Measurements from ENCODE around the gene SLC37A4. TPM values are rescaled to one million over a fixed set of nuclear protein-coding genes. Genes with fewer than 3 reads are reported as not detected.
"Not testable (repeated sequence)": the region's sequence is repeated elsewhere in the genome, so short reads cannot be mapped to it uniquely, and the experiment has no call there.

The SLC37A4 gene
- total RNA-seq, 8 experiments from 2014 or later = 6.1 to 18.8 (median 9.9) TPM

DNA sequence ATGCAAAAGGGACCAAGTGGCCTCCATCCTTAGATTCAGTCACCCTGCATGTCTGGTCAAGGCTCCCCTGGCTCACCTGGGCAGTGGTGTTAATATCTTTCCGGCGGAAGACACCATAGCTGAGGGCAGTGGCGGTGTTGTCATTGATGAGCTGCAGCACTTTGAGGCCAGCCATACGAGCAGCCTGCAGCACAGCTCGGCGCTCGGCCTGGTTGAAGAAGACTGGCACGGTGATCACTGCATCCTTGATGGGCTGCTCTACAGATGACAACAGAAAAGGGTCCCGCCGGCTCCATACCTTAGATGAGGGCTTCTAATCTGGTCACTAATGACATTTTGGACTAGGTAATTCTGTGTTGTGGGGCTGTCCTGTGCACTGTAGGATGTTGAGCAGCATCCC, 23.7 kb upstream of the SLC37A4 start:
- Histone ChIP-seq H3K4me3 (no peak overlapping the region), H3K27ac (no peak overlapping the region), H3K4me1 (replicated peaks in 1 of 2) (peaks cover 12 to 13% of the 10 kb centered on the region in 2 donors)
- in situ Hi-C loops (cut with MboI; ENCODE audit: low pct_unique_long_range_greater_than_20kb in 2 of 9, low sequenced_read_pairs in 9 of 9, unreplicated experiment in 9 of 9) = no loop called here
- ATAC-seq (replicated peaks in 6 of 8) = no peak
- 90 to 100% (median 100%) methylated on average over 2 to 4 of the region's 10 CpGs; no CpG with 5 or more reads in 7 of the 10 experiments for WGBS, 10 experiments

- Histone ChIP-seq H3K4me3 (no peak overlapping the region), H3K4me1 (replicated peaks in 1 of 2) (peaks cover 7% of the 10 kb centered on the region in 2 donors), H3K27ac (no peak overlapping the region)
- ATAC-seq (replicated peaks in 6 of 8) = no peak
- WGBS, 10 experiments = 93 to 100% (median 96%) methylated on average over 6 to 14 of the region's 23 CpGs; no CpG with 5 or more reads in 3 of the 10 experiments
- in situ Hi-C loops (cut with MboI; ENCODE audit: low pct_unique_long_range_greater_than_20kb in 2 of 9, low sequenced_read_pairs in 9 of 9, unreplicated experiment in 9 of 9) = no loop called here
Measured at GRCh38 chr11:119052163-119052814, 21.6 kb upstream of the SLC37A4 start.

DNA sequence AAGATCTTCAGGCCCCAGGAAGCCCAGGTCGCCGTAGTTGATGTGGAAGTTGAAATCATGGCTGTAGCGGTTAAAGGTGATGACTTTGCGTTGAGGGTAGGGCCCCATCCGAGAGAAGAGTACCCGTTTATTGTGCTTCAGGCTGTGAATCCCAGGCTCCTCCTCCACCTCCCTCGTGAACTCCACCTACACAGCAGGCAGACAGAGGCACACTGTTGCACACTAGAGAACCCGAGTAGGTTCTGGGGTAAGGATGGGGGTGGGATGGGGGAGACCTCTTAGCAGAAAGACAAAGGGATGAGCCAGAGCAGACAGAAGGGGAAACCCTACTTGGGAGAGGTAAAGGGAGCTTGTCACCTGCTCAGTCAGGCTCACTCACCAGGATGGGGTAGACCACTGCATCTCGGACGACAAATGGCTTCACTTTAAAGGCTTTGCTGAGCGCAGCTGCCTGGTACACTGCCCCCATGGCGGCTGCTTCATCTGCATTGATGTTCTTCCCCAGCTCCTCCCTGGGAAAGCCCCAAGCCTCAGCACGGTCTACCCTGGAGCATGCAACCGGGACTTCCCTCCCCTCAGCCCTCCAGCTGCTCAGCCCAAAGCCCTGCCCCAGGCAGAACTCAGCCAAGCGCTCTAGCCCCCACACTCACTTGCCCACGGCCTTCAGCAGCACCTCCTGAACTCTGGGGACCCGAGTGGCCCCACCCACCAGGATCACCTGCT, 20.9 kb upstream of the SLC37A4 start:
- no peak overlapping the region for H3K4me3 ChIP-seq
- 60 to 100% (median 86%) methylated on average over 1 to 5 of the region's 17 CpGs; no CpG with 5 or more reads in 6 of the 10 experiments for WGBS, 10 experiments
- ATAC-seq (replicated peaks in 6 of 8) = peak in 1 of 8 experiments; percentile 5
- peaks cover 7% of the 10 kb centered on the region in 2 donors for H3K4me1 ChIP-seq (replicated peaks in 1 of 2)
- in situ Hi-C loops (cut with MboI; ENCODE audit: low pct_unique_long_range_greater_than_20kb in 2 of 9, low sequenced_read_pairs in 9 of 9, unreplicated experiment in 9 of 9) = no loop called here
- H3K27ac ChIP-seq = no peak overlapping the region

DNA sequence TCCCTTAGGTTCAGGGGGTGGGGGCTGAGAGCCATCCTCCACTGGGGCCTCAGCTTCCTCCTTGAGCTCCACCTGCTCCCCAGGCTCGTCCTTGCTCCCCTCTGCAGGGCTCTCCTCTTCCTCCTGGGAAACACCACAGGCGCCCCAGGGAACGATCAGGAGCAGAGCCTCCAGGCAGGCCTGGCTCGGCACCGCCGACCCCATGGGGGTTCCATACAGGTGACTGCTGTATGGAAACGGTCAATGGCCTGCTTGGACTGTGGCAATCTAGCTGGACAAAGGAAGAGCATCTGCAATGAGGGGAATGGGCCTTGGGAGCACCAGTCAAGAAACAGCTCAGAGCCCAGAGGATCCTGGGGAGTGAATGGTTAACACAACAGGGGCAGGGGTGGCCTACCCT, 18.4 kb upstream of the SLC37A4 start:
- in situ Hi-C loops (cut with MboI; ENCODE audit: low pct_unique_long_range_greater_than_20kb in 2 of 9, low sequenced_read_pairs in 9 of 9, unreplicated experiment in 9 of 9) = no loop called here
- no peaks in the 10 kb centered on the region for H3K4me1 ChIP-seq (replicated peaks in 1 of 2)
- WGBS, 10 experiments = 92 to 100% (median 95%) methylated on average over 2 to 5 of the region's 7 CpGs; no CpG with 5 or more reads in 7 of the 10 experiments
- no peak overlapping the region for H3K27ac ChIP-seq
- H3K4me3 ChIP-seq = no peak overlapping the region
- ATAC-seq (replicated peaks in 6 of 8) = peak in 1 of 8 experiments; percentile 10

DNA sequence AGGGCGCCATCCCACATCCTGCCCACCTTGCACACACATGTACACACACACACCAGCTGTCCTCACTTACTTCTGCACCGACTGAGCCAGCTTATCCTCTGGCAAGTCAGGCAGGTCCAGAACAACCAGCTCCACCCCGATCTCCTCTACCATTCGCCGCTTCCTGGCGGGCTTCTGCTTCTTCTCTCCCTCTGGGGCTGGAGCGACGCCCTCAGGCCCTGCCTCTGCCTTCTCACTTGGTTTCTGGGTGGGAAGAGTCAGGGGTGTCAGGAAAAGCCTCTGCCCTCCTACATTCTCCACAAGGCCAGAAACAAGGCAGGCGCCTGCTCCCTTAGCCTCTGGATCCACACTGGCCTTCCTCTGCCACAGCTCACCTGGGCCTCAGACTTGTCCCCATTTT, 18.0 kb upstream of the SLC37A4 start:
- Histone ChIP-seq H3K4me3 (no peak overlapping the region), H3K27ac (no peak overlapping the region), H3K4me1 (replicated peaks in 1 of 2) (no peaks in the 10 kb centered on the region)
- in situ Hi-C loops (cut with MboI; ENCODE audit: low pct_unique_long_range_greater_than_20kb in 2 of 9, low sequenced_read_pairs in 9 of 9, unreplicated experiment in 9 of 9) = no loop called here
- 62 to 100% (median 96%) methylated on average over 3 to 8 of the region's 9 CpGs; no CpG with 5 or more reads in 6 of the 10 experiments for WGBS, 10 experiments
- ATAC-seq (replicated peaks in 6 of 8) = no peak

GRCh38 chr11:119047205-119047604, 16.5 kb upstream of the SLC37A4 start:
- ATAC-seq (replicated peaks in 6 of 8) = no peak
- no peak overlapping the region for H3K4me3 ChIP-seq
- H3K4me1 ChIP-seq (replicated peaks in 1 of 2) = no peaks in the 10 kb centered on the region
- no peak overlapping the region for H3K27ac ChIP-seq
- WGBS, 10 experiments = 90 to 100% (median 97%) methylated on average over 1 to 5 of the region's 6 CpGs; no CpG with 5 or more reads in 4 of the 10 experiments
- in situ Hi-C loops (cut with MboI; ENCODE audit: low pct_unique_long_range_greater_than_20kb in 2 of 9, low sequenced_read_pairs in 9 of 9, unreplicated experiment in 9 of 9) = no loop called here

- in situ Hi-C loops (cut with MboI; ENCODE audit: low pct_unique_long_range_greater_than_20kb in 2 of 9, low sequenced_read_pairs in 9 of 9, unreplicated experiment in 9 of 9) = no loop called here
- Histone ChIP-seq H3K4me3 (no peak overlapping the region), H3K4me1 (replicated peaks in 1 of 2) (no peaks in the 10 kb centered on the region), H3K27ac (no peak overlapping the region)
- WGBS, 10 experiments = 80 to 100% (median 100%) methylated on average over 1 to 3 of the region's 6 CpGs; no CpG with 5 or more reads in 5 of the 10 experiments
- no peak for ATAC-seq (replicated peaks in 6 of 8)
Measured at GRCh38 chr11:119046489-119046888, 15.8 kb upstream of the SLC37A4 start.

GRCh38 chr11:119044708-119045107, 14.0 kb upstream of the SLC37A4 start:
- no peaks in the 10 kb centered on the region for H3K4me1 ChIP-seq (replicated peaks in 1 of 2)
- peak in 4 of 8 experiments; percentile 8 to 15 (median 14) for ATAC-seq (replicated peaks in 6 of 8)
- H3K4me3 ChIP-seq = no peak overlapping the region
- in situ Hi-C loops (cut with MboI; ENCODE audit: low pct_unique_long_range_greater_than_20kb in 2 of 9, low sequenced_read_pairs in 9 of 9, unreplicated experiment in 9 of 9) = no loop called here
- 66 to 100% (median 85%) methylated on average over 1 to 4 of the region's 6 CpGs; no CpG with 5 or more reads in 4 of the 10 experiments for WGBS, 10 experiments
- H3K27ac ChIP-seq = no peak overlapping the region

DNA sequence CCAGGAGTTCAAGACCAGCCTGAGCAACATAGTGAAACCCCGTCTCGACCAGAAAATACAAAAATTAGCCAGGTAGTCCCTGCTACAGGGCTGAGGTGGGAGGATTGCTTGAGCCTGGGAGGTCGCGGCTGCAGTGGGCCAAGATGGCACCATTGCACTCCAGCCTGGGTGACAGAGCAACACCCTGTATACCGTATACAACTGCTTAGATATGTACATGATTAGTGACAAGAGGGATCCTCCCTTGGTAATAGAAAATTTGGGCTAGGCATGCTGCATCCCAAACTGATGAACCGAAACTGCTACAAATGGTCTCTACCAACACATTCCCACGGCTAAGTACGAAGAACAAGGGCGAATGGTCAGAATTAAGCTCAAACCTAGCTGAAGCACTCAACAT, 12.2 kb upstream of the SLC37A4 start:
- no peak overlapping the region for H3K27ac ChIP-seq
- in situ Hi-C loops (cut with MboI; ENCODE audit: low pct_unique_long_range_greater_than_20kb in 2 of 9, low sequenced_read_pairs in 9 of 9, unreplicated experiment in 9 of 9) = no loop called here
- H3K4me3 ChIP-seq = no peak overlapping the region
- no peaks in the 10 kb centered on the region for H3K4me1 ChIP-seq (replicated peaks in 1 of 2)
- ATAC-seq (replicated peaks in 6 of 8) = peak in 3 of 8 experiments; percentile 21 to 66 (median 60)
- 60 to 100% (median 88%) methylated on average over 1 to 7 of the region's 9 CpGs; no CpG with 5 or more reads in 1 of the 10 experiments for WGBS, 10 experiments

- Histone ChIP-seq H3K4me1 (replicated peaks in 1 of 2) (no peaks in the 10 kb centered on the region), H3K27ac (no peak overlapping the region), H3K4me3 (no peak overlapping the region)
- ATAC-seq (replicated peaks in 6 of 8) = no peak
- in situ Hi-C loops (cut with MboI; ENCODE audit: low pct_unique_long_range_greater_than_20kb in 2 of 9, low sequenced_read_pairs in 9 of 9, unreplicated experiment in 9 of 9) = no loop called here
- WGBS, 10 experiments = 80 to 100% (median 93%) methylated on average over 2 to 3 of the region's 4 CpGs; no CpG with 5 or more reads in 3 of the 10 experiments
Measured at GRCh38 chr11:119041821-119042514, 11.3 kb upstream of the SLC37A4 start.

DNA sequence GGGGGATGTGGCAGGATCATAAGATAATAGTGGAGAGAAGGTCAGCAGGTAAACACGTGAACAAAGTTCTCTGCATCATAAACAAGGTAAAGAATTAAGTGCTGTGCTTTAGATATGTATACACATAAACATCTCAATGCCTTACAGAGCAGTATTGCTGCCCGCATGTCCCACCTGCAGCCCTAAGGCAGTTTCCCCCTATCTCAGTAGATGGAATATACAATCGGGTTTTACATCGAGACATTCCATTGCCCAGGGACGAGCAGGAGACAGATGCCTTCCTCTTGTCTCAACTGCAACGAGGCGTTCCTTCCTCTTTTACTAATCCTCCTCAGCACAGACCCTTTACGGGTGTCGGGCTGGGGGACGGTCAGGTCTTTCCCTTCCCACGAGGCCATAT, 8.8 kb upstream of the SLC37A4 start:
- H3K27ac ChIP-seq; H3K4me1 ChIP-seq (replicated peaks in 1 of 2); H3K4me3 ChIP-seq; in situ Hi-C loops (cut with MboI; ENCODE audit: low pct_unique_long_range_greater_than_20kb in 2 of 9, low sequenced_read_pairs in 9 of 9, unreplicated experiment in 9 of 9); ATAC-seq (replicated peaks in 6 of 8): not testable (repeated sequence)
- WGBS, 10 experiments = 40 to 100% (median 86%) methylated on average over 1 of the region's 11 CpGs; no CpG with 5 or more reads in 7 of the 10 experiments

DNA sequence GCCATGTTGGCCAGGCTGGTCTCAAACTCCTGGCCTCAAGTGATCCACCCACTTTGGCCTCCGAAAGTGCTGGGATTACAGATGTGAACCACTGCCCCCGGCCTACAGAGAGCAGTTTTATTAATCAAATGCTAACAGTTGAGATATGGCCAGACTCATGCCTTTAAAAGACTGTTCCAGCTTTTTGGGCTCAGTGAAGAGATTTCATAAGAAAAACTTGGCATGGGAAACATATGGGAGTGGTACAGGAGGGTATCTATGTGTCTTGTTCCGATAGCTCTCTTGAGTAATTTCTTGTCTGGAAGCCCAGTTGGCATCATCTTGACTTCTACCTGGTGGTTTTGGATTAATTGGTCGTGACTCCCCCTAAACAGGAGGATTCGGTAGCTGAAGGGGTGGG, 8.2 kb upstream of the SLC37A4 start:
- WGBS, 10 experiments = 83 to 100% (median 98%) methylated on average over 1 to 3 of the region's 5 CpGs; no CpG with 5 or more reads in 4 of the 10 experiments
- Histone ChIP-seq H3K27ac (no peak overlapping the region), H3K4me1 (replicated peaks in 1 of 2) (no peaks in the 10 kb centered on the region), H3K4me3 (no peak overlapping the region)
- no peak for ATAC-seq (replicated peaks in 6 of 8)
- in situ Hi-C loops (cut with MboI; ENCODE audit: low pct_unique_long_range_greater_than_20kb in 2 of 9, low sequenced_read_pairs in 9 of 9, unreplicated experiment in 9 of 9) = no loop called here

DNA sequence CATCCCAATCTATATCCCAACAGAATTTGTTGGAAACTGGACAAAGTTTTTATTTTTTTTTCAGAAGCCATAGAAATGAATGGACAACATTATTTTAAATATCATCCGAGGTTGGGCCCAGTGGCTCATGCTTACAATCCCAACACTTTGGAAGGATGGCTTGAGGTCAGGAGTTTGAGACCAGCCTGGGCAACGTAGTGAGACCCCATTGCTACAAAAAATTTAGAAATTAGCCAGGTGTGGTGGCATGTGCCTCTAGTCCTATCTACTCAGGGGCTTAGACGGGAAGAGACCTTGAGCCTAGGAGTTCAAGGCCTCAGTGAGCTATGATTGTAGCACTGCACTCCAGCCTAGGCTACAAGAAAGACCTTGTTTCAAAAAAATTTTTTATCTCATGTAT, 4.1 kb upstream of the SLC37A4 start:
- 40 to 100% (median 76%) methylated on average over 1 to 3 of the region's 3 CpGs; no CpG with 5 or more reads in 2 of the 10 experiments for WGBS, 10 experiments
- no peak overlapping the region for H3K27ac ChIP-seq
- in situ Hi-C loops (cut with MboI; ENCODE audit: low pct_unique_long_range_greater_than_20kb in 2 of 9, low sequenced_read_pairs in 9 of 9, unreplicated experiment in 9 of 9) = no loop called here
- H3K4me1 ChIP-seq (replicated peaks in 1 of 2) = peaks cover 0 to 2% of the 10 kb centered on the region in 2 donors
- no peak for ATAC-seq (replicated peaks in 6 of 8)
- H3K4me3 ChIP-seq = no peak overlapping the region
